NCI-H460 (cell line): ENCODE results near the gene UBE2H. TPM values are rescaled to one million over a fixed set of nuclear protein-coding genes. Genes with fewer than 3 reads are reported as not detected.
"Not testable (repeated sequence)": the region's sequence is repeated elsewhere in the genome, so short reads cannot be mapped to it uniquely, and the experiment has no call there.

Experiments used
- DNase-seq: peaks from one replicate; pipeline ENCODE4 v3.0.0-alpha.2; 2016; ENCODE audit warnings: low read depth; ENCODE audit errors: extremely low read depth
- total RNA-seq: library from RNA; depleted of rRNA; stranded (reverse); fragments of >200 nt; shearing (Covaris generic); gene quantifications from 2 replicates; pipeline ENCODE4 v1.2.3, GENCODE V29; 2014

The UBE2H gene
- total RNA-seq, 1 experiment from 2014 or later, result 60.0 TPM

DNA sequence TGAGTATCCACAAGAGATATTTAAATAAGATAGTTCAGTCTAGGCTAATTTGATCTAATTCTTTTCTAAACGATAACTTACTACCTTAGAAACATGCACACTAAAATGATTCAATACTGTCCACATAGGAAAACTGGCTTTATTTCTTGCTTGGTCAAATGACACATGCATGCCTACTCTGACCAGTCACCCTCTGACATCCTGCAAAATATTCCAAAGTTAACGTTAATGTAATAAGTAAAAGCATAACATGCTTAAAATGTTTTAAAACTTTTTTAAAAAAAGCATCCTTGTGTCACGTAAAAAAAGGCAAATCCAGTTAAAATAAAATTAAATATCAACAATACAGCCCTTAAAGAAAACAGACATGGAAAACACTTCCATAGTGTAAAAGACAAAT is 70.2 kb downstream of the UBE2H start:
- no peak for DNase-seq

GRCh38 chr7:129877146-129877792 is 75.5 kb downstream of the UBE2H start:
- DNase-seq, result no peak

DNA sequence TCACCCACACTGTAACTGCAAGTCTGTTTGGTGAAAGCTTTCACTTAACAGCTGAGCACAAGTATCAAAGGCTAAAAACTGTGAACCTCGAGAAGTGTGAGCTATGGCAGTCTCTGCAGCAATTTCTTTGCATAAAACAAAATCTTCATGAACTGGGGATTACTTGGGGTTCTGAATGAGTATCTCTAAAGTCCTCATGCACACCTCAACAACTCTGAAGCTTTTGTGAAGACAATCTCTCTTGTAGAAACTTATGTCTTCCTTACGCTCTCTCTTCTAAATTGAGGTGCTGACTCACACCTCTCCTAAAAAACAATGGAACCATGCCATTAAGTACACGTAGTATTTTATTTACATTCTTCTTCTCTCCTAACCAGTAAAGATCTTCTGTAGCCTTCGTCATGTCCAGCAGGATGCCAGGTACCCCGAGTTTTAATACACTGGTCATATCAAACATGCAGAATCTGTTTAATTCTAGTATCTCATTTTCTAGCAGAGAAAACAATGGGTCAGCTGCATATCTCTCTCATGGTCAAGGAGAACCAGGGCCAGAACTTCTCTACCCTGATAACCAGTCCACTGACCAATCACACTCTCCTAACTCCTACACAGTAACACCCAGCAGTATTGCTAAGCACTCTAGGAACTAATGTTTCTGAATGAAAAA is 76.9 kb downstream of the UBE2H start:
- no peak for DNase-seq

GRCh38 chr7:129875160-129875559 is 77.6 kb downstream of the UBE2H start:
- no peak for DNase-seq

DNA sequence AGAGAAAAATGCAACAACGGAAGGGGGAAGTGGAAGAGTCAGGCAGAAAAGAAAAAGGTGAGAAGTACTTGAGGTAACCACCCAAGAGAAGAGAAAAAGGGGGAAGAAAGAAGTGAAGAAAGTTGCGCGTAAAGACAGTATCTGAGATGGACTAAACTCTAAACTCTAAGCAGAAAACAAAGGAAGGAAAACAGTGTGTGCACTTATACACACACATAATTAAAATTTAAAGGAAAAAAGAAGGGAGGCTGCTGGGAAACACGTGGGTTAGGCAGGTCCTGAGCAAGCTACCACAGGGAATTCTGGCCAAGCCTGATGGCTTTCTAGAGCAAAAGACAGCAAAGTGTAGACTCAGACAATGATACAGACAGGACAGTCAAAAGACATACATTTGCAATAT is 78.0 kb downstream of the UBE2H start:
- no peak for DNase-seq

DNA sequence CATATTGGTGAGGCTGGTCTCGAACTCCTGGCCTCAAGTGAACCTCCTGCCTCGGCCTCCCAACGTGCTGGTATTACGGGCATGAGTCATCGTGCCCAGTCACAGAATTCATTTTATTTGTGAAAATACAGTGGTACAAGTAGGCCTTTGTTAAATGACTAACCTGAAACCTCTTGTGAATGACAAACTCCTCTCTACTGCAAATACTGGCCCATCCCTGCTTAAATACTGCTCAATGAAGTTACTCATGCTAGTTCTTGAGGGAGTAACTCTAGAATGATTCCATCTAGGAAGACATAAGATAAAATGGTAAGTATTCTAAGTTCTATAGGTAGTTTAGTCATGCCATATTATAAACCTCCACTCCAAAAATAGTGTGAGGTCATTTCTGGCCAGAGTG is 80.7 kb downstream of the UBE2H start:
- no peak for DNase-seq

- DNase-seq, result no peak
These were observed 82.1 kb downstream of the UBE2H start for GRCh38 chr7:129870668-129871067.

GRCh38 chr7:129866251-129866650 is 86.5 kb downstream of the UBE2H start:
- no peak for DNase-seq

DNA sequence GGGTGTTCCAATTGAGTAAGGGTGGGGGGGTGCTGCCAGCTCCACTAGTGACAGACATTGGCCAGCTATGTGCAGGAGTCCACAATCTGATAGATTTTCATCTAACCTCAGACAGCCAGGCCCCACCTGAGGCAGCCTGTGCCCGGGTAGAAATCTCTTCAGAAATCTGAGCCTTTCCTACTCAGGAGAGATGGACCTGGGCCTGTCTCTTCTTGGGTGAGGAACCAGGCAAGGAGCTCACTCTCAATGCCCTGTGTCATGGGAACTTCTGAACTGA is 86.9 kb downstream of the UBE2H start:
- no peak for DNase-seq

DNA sequence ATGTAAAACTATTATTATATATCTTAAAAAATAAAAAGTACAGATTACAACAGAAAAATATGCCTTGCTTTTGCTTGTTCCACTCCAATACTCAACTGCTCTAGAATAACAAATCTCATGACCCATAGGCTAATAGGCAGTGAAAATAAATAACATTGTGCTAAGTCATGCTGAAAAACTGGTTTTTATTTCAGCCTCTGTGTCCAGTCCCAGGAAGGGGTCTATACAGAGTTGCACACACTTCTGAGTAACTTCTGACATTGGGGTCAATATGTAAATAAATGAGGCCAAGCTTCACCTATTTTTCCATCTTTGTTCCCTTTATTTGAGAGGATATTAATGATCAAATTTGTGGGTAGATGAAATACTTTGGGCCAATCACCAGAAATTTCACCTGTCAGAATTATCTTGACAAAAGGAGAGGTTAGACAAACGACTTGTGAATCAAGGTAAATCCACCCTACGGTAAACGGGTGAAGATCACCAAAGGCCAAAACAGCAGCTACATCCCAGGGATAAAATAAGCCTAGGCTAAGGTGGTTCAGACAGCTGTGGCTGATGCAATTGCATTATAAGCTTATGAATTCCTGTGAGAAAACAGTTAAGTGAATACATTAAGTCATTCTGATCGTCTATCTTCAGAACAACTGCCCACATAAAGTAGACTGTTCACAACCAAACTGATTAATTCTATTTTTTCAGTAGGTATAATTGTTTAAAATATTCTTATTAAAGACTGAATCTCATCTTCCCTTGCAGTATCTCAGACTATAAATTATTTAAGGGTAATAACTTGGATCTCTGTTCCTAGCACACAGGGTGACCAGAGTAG is 87.5 kb downstream of the UBE2H start:
- peak; percentile 68 for DNase-seq

- DNase-seq, result not testable (repeated sequence)
These were observed 88.1 kb downstream of the UBE2H start for GRCh38 chr7:129864676-129865075.

DNA sequence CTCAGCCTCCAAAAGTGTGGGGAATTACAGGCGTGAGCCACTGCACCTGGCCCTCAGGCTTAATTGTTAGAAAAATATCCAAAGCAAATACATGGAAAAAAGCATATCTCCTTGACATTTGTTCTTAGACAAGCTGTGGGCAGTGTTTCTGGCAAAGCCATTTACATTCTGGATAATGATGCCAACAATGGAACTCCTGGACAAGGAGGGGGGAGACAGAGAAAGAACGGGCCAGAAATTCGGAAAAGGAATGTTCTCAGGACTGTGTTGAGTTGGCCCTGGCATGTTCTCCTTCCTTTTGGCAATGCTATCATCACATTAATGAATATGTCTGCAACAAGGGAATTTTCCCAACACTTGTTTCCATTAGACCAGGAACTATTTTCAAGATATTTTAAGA is 88.7 kb downstream of the UBE2H start:
- DNase-seq, result no peak

DNA sequence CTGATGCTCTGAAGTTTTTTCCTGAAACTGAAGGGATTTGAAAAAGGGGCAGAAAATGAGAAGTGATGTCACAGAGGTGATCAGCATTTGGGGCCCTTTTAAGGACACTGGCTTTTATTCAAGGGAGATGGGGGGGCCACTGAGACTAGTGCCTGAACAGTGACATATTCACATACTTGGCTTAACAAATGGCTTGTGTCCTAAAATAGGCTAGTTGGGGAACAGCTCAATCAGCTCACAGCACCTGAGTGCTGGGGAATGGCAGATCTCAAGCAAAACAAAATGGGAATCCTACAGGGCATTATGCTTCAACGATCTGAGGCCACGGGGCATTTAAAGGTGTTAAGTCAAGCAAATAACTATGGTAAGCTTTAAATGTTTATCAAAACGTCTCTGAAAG is 90.1 kb downstream of the UBE2H start:
- DNase-seq, result no peak

DNA sequence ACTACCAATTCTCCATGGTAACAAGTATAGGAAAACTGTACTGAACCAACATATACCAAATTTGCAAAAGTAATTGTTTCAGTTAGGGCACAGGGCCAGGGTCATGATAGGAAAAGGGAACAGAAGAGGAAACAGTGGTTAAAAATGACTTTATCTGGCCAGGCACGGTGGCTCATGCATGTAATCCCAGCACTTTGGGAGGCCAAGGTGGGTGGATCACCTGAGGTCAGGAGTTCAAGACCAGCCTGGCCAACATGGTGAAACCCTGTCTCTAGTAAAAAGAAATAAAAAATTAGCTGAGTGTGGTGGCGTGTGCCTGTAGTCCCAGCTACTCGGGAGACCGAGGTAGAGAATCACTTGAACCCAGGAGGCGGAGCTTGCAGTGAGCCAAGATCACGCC is 92.0 kb downstream of the UBE2H start:
- DNase-seq, result not testable (repeated sequence)

DNA sequence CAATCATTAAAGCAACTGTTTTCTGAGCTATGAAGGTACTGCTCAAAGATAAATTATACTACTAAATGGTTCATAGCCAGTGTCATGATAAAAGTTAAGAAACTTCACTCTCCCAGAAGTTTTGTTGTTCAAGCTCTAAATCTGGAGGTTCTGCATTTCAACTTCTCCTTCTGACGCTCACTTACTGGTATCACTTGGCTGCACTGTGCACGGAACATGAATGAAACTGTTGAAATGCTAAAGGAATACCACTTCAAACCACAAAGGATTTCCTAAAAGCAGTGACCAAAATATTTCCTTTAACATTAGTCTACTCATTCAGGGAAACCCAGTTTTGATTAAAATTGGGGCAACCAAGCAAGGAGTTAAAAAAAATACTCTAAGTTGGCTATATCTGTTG is 93.6 kb downstream of the UBE2H start:
- no peak for DNase-seq

GRCh38 chr7:129858490-129858889 is 94.3 kb downstream of the UBE2H start:
- no peak for DNase-seq

GRCh38 chr7:129857313-129857712 is 95.4 kb downstream of the UBE2H start:
- no peak for DNase-seq

DNA sequence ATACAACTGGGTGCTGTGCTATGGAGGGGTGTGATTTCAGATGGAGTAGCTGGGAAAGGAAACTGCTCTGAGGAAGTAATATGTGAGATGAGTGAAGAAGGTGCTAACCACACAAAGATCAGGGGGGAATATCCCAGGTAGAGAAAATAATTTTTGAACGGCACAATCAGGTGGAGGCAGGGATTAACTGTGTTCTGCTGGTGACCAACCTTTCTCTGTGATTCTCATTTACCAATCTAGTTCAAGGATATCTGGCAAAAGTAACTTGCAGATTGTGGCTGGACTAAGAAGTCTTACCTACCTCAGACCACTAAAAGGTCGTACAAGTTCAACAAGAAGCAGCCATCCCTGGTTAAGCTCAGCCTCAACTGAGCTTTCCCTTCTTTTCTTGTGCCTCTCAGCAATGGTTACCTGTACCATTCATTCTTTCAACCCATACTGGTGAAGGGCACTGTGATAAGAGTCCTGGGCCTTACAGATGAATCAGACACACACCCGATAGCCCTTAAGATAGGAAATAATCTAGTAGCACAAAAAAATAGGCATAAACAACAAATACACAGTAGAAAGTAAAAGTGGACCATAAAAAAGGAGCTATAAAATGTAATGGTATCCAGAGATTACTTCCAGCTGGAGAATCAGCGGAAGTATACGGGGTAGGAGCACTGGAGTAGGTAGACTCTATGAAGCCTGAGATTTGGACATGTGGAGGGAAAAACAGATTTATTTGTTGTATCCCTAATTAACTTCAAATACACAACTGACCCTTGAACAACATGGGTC is 96.6 kb downstream of the UBE2H start:
- no peak for DNase-seq

DNA sequence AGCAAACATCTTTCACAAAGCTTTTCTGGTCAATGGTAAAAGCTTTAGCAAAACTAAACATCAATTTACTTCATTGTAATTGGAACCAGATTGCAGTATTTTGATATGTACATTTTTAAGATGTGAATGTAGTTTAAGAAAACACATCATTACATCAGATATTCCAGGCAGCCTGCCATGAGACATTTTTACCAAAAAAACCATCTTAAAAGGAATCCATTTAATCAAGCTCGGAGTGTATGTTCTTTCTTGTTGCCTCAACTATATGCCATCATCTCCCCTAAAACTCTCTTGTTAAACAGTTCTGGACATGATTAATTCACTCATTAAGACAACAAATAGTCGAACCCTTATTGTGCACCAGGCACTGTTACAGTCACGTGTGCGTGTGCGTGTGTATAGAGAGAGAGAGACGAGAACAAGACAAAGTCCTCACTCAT is 97.5 kb downstream of the UBE2H start:
- DNase-seq, result no peak

- DNase-seq, result no peak
These were observed 98.4 kb downstream of the UBE2H start for GRCh38 chr7:129854401-129854800.

GRCh38 chr7:129853661-129854268 is 99.0 kb downstream of the UBE2H start:
- DNase-seq, result peak; percentile 73
